DND-41 (cell line): ENCODE data around the gene MAP2.

Experiments
- ATAC-seq: fragments of 200-7000 bp; cut with Tn5 transposase; 3 replicates; pipeline ENCODE4 v1.9.1; 2021; ENCODE audit warnings: low read depth; ENCODE audit not compliant: insufficient read depth
- DNase-seq: peaks from one replicate; pipeline ENCODE4 v3.0.0-alpha.2; 2020
- H2AFZ ChIP-seq: 2 replicates; pipeline ENCODE4 v1.6.0; 2012; ENCODE audit warnings: low read depth, low read length
- H3K27ac ChIP-seq: 2 replicates; pipeline ENCODE4 v1.5.1; 2012; ENCODE audit warnings: low read length, inconsistent platforms
- H3K27me3 ChIP-seq: fragments of 200-600 bp; sonication (generic); 2 replicates; pipeline ENCODE4 v1.6.0; 2012; ENCODE audit warnings: low read length, mild to moderate bottlenecking, inconsistent platforms; ENCODE audit not compliant: insufficient read depth, poor library complexity
- H3K36me3 ChIP-seq: 2 replicates; pipeline ENCODE4 v1.5.1; 2012; ENCODE audit warnings: low read length, inconsistent platforms; ENCODE audit not compliant: insufficient read depth
- H3K4me1 ChIP-seq: 2 replicates; pipeline ENCODE4 v1.5.1; 2012; ENCODE audit warnings: mild to moderate bottlenecking, low read length; ENCODE audit not compliant: insufficient read depth
- H3K4me2 ChIP-seq: 2 replicates; pipeline ENCODE4 v1.6.0; 2012; ENCODE audit warnings: mild to moderate bottlenecking, moderate library complexity, low read length, inconsistent platforms; ENCODE audit not compliant: insufficient read depth
- H3K4me3 ChIP-seq, 2 experiments: fragments of 200-600 bp in 1 of 2; shearing (Covaris generic) in 1 of 2; 2 replicates each; pipeline ENCODE4 v1.5.1; 2012 to 2016; ENCODE audit warnings: inconsistent platforms in 2 of 2, low read length in 2 of 2, mild to moderate bottlenecking in 2 of 2, low read depth in 1 of 2, moderate library complexity in 1 of 2
- H3K79me2 ChIP-seq: 2 replicates; pipeline ENCODE4 v1.6.0; 2012; ENCODE audit warnings: low read length, inconsistent platforms; ENCODE audit not compliant: insufficient read depth
- H3K9ac ChIP-seq: 2 replicates; pipeline ENCODE4 v1.6.0; 2012; ENCODE audit warnings: low read depth, mild to moderate bottlenecking, inconsistent platforms, low read length, moderate library complexity
- H3K9me3 ChIP-seq: 2 replicates; pipeline ENCODE4 v1.5.1; 2012; ENCODE audit warnings: low read length, moderate library complexity, mild to moderate bottlenecking, inconsistent platforms; ENCODE audit not compliant: insufficient read depth, severe bottlenecking
- H4K20me1 ChIP-seq: 2 replicates; pipeline ENCODE4 v1.6.0; 2012; ENCODE audit warnings: low read length; ENCODE audit not compliant: insufficient read depth
- CTCF ChIP-seq: IDR thresholded peaks from 2 replicates; pipeline ENCODE4 v1.5.1; 2012; ENCODE audit warnings: borderline replicate concordance, low read length, moderate library complexity, mild to moderate bottlenecking; ENCODE audit not compliant: poor library complexity, severe bottlenecking; ENCODE audit errors: extremely low read depth
- EZH2 ChIP-seq: IDR thresholded peaks from 3 replicates; pipeline ENCODE4 v1.6.1; 2012; ENCODE audit warnings: borderline replicate concordance, low read depth, mild to moderate bottlenecking, moderate library complexity, low read length, inconsistent platforms; ENCODE audit not compliant: severe bottlenecking

The MAP2 gene

DNA sequence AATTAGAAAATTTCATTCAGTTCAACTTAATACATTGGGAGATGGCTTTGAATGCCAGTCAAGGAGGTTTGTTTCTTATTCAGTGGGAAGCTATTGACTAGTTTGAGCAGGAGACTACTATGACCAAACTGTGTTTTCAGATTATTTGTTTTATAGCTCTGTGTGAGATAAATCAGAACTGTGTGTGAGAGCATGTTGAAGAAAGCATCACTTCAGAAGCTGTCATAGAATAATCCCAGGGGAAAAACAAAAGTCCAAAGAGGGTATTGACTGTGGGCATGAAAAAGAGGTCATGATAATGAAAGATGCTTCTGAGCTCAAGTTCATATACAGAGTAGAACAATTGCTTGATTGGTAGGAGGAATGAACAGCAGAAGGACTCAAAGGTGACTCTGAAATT is 160.6 kb downstream of the MAP2 start:
- Histone ChIP-seq H3K79me2 (no peaks in the 10 kb centered on the region), H3K4me2 (no peak overlapping the region), H3K27ac (no peak overlapping the region), H3K4me1 (no peaks in the 10 kb centered on the region), H4K20me1 (no peaks in the 10 kb centered on the region), H3K9me3 (no peaks in the 10 kb centered on the region), H3K4me3 (no peak overlapping the region), H3K9ac (no peak overlapping the region), H3K27me3 (no peaks in the 10 kb centered on the region), H3K36me3 (no peaks in the 10 kb centered on the region), H2AFZ (no peak overlapping the region)
- no peak for DNase-seq
- no peak for TF ChIP-seq CTCF
- no peak for TF ChIP-seq EZH2
- no peak for ATAC-seq

DNA sequence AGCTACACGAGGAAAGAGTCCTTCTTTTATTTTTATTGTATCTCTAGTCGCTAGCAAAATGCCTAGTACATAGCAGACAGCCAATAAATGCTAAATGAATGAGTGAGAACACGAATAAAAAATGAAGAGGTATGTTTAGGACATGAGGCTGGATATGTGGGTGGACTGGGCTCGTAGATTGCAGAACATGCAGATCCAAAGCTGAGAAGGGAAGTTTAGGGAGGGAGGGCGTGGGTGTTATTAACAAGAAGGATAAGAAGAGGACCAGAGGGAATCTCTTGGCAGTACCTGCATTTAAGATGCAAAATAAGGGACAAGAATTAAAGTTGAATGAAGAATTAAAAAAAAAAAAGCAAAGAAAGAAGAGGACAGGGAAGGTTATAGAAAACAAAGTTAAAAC is 161.1 kb downstream of the MAP2 start:
- Histone ChIP-seq H3K4me2 (no peak overlapping the region), H3K4me3 (no peak overlapping the region), H3K36me3 (no peaks in the 10 kb centered on the region), H3K79me2 (no peaks in the 10 kb centered on the region), H3K27me3 (no peaks in the 10 kb centered on the region), H4K20me1 (no peaks in the 10 kb centered on the region), H2AFZ (no peak overlapping the region), H3K27ac (no peak overlapping the region), H3K9me3 (no peaks in the 10 kb centered on the region), H3K9ac (no peak overlapping the region), H3K4me1 (no peaks in the 10 kb centered on the region)
- TF ChIP-seq EZH2 (no peak), CTCF (no peak)
- DNase-seq (no peak), ATAC-seq (no peak)

DNA sequence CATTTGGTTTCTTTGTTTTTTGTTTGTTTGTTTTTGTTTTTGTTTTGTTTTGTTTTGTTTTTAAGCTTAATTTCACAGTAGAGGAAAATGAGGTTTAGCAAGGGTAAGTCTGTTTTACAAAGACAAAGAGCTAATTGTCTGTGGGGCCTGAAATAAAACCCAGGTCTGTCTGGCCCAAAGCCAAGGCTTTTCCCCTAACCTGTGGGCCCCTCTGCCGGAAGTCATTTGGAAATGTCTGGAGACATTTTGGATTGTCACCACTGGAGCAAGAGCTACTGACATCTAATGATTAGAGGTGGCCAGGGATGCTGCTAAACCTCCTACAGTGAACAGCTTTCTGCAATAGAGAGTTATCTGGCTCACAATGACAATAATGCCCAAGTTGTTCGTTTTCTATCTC is 167.2 kb downstream of the MAP2 start:
- no peak for ATAC-seq
- TF ChIP-seq EZH2 (no peak), CTCF (no peak)
- no peak overlapping the region for H3K27ac ChIP-seq

DNA sequence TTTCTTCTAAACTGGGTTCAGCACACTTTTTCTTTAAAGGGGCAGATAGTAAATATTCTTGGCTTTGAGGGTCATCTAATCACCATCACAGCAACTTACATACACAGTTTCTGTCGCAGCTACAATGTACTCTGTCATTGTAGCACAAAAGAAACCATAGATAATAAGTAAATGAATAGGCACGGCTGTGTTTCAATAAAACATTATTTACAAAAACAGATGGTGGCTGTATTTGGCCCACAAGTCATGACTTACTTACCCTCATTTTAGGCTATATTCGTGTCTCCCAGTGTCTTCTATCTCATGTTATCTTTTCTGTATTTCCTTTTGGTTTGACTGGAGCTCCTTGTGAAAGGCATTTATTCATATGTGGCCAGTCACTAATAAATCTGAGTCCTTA is 168.3 kb downstream of the MAP2 start:
- no peak for DNase-seq
- H3K36me3 ChIP-seq = no peaks in the 10 kb centered on the region

More for the DNA sequence above, 167.2 kb downstream of the MAP2 start:
- no peak overlapping the region for H3K4me2 ChIP-seq
- no peaks in the 10 kb centered on the region for H3K36me3 ChIP-seq
- H2AFZ ChIP-seq = no peak overlapping the region
- no peaks in the 10 kb centered on the region for H3K79me2 ChIP-seq
- H3K9me3 ChIP-seq = no peaks in the 10 kb centered on the region
- H3K9ac ChIP-seq = no peak overlapping the region
- no peak for DNase-seq
- H3K4me1 ChIP-seq = no peaks in the 10 kb centered on the region
- no peak overlapping the region for H3K4me3 ChIP-seq
- no peaks in the 10 kb centered on the region for H3K27me3 ChIP-seq
- H4K20me1 ChIP-seq = no peaks in the 10 kb centered on the region

More for the DNA sequence above, 168.3 kb downstream of the MAP2 start:
- no peak overlapping the region for H2AFZ ChIP-seq
- no peak overlapping the region for H3K4me3 ChIP-seq
- H3K27ac ChIP-seq = no peak overlapping the region
- no peaks in the 10 kb centered on the region for H3K9me3 ChIP-seq
- no peak for TF ChIP-seq EZH2
- TF ChIP-seq CTCF = no peak
- no peaks in the 10 kb centered on the region for H3K4me1 ChIP-seq
- no peak overlapping the region for H3K9ac ChIP-seq
- no peaks in the 10 kb centered on the region for H4K20me1 ChIP-seq
- no peaks in the 10 kb centered on the region for H3K79me2 ChIP-seq
- H3K27me3 ChIP-seq = no peaks in the 10 kb centered on the region
- H3K4me2 ChIP-seq = no peak overlapping the region
- ATAC-seq = no peak
